Activated gamma-delta T cell treated with Interleukin-2 at 50 U/mL for 16 hours (primary cell): ENCODE data around the gene ZNF592.
A peak's percentile ranks its signal among the peaks of the same experiment; 100 is the strongest.
"Not testable (repeated sequence)": the region's sequence is repeated elsewhere in the genome, so short reads cannot be mapped to it uniquely, and the experiment has no call there.

Source experiments
- DNase-seq: peaks from one replicate; pipeline ENCODE4 v3.0.0-alpha.2; 2020

Gene ZNF592, protein sequence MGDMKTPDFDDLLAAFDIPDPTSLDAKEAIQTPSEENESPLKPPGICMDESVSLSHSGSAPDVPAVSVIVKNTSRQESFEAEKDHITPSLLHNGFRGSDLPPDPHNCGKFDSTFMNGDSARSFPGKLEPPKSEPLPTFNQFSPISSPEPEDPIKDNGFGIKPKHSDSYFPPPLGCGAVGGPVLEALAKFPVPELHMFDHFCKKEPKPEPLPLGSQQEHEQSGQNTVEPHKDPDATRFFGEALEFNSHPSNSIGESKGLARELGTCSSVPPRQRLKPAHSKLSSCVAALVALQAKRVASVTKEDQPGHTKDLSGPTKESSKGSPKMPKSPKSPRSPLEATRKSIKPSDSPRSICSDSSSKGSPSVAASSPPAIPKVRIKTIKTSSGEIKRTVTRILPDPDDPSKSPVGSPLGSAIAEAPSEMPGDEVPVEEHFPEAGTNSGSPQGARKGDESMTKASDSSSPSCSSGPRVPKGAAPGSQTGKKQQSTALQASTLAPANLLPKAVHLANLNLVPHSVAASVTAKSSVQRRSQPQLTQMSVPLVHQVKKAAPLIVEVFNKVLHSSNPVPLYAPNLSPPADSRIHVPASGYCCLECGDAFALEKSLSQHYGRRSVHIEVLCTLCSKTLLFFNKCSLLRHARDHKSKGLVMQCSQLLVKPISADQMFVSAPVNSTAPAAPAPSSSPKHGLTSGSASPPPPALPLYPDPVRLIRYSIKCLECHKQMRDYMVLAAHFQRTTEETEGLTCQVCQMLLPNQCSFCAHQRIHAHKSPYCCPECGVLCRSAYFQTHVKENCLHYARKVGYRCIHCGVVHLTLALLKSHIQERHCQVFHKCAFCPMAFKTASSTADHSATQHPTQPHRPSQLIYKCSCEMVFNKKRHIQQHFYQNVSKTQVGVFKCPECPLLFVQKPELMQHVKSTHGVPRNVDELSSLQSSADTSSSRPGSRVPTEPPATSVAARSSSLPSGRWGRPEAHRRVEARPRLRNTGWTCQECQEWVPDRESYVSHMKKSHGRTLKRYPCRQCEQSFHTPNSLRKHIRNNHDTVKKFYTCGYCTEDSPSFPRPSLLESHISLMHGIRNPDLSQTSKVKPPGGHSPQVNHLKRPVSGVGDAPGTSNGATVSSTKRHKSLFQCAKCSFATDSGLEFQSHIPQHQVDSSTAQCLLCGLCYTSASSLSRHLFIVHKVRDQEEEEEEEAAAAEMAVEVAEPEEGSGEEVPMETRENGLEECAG (N-terminal part only)

DNA sequence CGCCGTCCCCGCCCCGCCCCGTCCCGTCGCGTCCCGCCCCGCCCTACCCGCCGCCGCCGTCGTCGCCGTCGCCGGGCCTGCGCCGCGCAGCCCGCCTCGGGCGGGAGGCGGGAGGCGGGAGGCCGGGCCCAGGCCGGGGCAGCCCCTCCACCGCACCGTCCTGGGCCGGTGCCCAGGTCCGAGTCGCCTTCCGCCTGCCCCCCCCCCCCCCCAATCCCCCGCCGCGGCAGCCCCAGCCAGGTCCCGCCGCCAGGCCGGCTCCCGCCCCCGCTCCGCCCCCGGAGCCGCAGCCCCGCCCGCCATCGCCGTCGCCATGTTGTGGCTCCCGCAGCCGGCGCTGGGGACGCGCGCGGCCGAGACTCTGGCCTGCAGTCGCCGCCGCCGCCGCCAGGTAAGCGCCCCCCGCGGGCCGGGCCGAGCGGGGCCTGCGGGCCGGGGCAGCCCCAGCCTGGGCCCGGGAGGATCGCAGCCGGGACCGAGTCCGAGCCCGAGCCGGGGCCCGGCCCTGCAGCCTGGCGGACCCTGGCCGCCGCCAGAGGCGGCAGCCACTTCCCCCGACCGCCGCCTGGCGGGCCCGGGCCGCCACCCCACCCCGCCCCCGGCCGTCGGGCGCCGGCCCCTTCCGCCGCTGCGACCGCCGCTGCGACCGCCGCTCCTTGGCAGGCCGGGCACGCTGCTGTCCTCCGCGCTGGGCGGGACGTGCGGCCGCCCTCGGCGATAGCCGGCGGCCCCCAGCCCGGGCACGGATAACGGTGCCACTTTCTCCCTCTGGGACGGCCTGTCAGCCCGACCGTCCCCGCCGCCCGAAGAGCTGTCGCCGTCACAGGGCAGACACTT lies at the start of gene ZNF592:
Gene ZNF592, plus strand, starts transcription at position 319 of the 837 bp plus-strand sequence. CDS start 34,084 bp downstream, outside the sequence.
- DNase-seq, result peak; percentile 79

DNA sequence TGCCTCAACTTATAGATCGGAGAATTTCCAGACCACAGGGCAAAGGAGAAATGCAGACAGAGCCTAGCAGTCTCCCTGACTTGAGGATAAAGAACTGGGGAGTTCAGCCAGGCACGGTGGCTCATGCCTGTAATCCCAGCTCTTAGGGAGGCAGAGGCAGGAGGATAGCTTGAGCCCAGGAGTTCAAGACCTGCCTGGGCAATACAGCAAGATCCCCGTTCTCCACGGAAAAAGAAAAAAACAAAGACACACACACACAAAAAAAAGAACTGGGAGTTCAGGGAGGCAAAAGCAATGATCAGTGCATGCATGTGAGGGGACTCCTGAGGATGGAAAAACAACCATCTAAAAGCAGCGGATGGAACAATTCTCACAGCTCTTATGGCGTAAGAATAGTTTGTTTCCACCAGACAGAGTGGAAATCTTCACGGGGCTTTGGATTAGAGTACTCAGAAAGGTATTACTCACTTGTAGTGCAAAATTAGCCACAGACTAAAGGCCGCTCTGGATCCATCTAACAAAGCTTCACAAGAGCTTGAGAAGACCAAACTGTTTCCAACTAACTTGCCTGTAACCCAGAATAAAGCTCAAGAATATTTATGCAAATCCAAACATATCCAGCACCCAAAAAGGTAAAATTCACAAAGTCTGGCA lies 48.7 kb upstream of the ZNF592 start:
- no peak for DNase-seq

DNA sequence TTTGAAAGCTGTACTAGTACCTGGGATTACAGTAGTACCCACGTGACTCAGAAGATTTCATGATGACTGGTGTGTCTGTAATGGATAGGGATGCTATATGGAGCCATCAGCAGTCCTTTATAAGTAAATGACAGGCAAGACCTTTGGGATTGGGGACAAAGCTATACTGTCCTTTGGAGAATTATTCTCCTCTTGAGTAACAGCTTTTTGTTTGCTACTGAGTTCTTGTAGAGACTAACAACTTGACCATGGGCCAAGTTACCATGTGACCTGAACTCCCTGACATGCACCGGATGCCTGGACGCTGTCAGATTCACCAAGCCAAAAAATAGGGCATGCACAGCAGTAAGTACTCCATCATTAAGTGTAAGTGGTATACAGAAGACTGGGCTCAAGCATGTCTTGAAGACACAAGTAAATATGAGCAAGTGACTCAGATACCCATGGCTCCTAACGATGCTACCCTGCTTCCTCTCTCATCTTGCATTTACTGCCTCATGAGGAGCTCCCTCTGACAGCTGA lies 45.4 kb upstream of the ZNF592 start:
- DNase-seq, result no peak

DNA sequence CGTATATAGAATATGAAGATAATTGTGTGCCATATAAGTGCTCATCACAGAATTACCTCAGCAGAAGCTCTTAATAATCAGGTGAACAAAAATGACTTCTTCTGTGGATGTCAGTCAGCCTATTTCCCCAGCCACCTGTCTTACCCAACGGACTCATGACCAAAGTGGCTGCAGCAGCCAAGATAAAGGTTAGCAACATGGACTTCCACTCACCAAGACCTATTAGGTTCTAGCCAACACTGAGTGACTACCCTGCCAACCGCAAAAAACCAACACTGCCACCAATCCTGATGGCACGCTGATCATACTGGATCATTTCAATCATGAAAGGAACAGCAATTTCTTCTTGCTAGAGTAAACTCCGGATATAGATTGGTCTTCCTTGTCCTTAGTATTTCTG lies 44.6 kb upstream of the ZNF592 start:
- no peak for DNase-seq

DNA sequence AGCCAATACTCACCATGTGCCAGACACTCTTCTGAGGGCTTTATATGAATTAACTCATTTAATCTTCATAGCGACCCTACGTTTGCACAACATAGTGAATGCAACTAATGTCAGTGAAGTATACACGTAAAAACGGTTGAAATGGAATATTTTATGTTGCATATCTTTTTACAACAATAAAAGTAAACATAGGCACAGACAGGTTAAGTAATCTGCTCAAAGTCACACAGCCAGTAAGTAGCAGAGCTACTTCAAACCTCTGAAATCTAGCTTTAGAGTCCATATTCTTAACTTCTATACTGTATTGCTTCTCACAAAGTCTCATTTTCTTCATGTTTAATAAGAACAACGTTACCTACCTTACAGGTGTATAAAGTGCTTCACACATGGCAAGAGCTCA lies 34.0 kb upstream of the ZNF592 start:
- DNase-seq, result no peak

DNA sequence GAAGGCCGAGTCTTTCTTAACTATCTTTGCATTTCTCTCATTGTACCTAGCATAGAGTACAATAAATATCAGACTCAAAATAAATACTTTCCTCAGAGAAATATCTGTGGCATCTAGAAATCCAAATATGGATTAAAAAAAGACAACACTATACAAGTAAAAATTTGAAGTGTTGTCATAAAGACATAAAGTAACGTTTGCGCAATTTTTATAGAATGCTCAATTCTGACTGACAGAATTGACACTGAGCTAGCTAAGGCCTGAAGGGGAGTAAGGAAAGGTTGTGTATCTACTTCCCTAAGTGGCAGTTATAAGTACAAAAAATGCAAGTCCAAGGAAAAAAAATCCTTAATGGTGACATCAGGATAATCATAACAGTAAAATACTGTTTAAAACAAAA lies 33.6 kb upstream of the ZNF592 start:
- DNase-seq, result no peak

DNA sequence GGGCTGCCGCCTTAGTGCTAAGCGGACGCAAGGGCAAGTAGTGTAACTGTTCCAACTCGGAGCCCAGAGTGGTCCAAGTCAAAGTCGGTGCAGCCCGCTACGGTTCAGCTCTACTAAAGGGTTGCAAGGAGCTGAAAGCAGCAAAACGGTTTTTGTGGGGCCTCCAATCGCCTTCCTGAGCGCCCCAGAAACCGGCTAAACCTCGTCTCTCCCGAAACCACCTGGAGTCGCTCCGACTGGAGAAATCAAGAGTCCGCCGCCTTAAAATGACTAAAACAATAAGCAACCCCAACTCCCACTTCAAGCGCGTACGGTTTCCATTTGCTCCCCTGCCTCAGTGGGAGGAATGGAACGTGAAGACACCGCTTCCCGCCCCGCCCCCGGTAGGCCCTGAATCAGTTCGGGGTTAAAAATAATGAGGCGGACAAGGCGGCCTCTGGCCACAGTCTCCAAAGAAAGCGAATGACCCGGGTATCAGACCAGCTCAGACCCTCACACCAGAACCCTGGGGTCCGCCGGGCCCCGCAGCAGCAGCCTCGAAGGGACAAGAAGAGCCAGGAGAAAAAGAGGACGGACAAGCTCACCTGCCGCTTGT lies 32.9 kb upstream of the ZNF592 start:
- DNase-seq, result peak; percentile 8

DNA sequence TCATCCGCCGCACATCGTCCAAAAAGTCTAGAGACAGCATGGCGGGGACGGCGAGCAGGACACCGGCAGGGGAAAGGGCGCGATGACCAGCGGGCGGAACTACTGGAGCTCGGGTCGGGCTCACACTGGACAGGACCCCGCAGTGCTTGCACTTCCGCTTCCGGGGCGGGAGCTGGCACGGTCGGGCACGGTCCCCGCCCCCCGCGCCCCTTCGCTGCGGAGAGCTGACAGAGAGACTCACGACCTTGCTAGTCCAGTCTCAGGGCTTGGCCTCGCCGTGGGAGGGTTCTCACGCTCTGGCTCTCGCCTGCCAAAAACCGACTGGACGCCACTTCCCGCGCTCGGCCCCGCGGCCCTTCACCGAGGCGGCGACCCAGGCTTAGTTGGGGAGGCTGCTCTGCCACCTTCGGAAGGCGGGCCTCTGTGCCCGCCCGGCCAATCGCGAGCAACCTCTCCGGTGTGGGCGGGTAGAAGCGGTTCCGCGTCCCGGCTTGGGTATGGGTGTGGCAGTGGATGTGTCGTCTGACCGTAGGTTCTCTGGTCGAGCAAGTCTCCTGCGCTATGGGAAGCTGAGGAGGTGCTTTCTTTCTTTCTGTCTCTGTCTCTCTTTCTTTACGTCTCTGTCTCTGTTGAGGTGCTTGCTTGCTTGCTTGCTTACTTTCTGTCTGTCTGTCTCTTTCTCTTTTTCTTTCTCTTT lies 32.2 kb upstream of the ZNF592 start, which contains the start of gene SEC11A:
Gene SEC11A, minus strand, starts transcription at position 104 of the 697 bp plus-strand sequence. Its CDS starts 64 bp downstream, at position 40.
- peak; percentile 89 for DNase-seq

DNA sequence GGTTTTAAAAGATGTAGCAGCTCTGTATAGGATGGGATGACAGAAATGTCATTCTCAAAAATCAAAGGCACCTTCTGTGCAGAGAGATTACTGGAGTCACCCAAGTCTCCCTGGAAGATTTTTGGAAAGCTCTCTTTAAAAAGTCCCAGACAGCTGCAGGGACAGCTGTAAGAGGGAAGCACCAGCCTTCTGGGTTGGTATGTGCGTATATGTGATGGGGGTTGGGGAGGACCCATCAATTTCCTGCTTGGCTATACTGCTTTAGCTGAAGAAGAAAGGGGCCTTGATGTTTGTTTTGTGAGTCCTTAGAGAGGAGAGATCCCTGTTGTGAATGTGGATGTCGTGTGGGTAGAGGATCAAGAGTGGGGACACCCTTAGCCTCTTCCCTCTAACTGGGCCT lies 27.0 kb upstream of the ZNF592 start:
- no peak for DNase-seq

DNA sequence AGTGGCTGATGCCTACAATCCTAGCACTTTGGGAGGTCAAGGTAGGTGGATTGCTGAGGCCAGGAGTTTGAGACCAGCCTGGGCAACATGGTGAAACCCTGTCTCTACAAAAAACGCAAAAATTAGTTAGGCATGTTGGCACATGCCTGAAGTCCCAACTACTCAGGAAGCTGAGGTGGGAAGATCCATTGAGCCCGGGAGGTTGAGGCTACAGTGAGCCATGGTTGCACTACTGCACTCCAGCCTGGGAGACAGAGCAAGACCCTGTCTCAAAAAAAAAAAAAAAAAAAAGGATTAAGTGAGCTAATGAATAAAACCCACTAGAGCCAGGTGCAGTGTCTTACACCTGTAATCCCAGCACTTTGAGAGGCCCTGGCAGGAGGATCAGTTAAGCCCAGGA lies 25.8 kb upstream of the ZNF592 start:
- no peak for DNase-seq

DNA sequence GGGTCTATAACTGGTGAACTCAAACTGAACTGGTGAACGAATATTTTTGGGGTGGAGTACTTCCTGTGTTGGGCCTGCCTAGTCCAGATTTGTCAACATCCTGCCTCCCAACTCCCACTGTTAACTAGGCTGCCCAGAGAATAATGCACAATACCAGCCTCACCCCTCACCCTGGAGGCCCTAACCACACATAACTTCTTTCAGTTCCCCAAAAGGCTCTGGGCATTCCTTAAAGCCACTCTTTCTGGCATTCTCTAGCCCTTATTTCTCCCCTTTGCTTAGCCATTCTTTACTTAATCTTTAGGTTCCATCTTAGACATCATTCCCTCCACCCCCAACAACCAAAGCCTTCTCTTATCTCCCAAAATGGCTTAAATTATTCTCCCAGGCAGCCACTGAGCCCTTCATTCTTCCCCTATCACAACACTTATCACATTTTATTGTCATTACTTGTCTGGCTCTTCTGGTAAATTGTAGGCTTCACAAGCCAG lies 23.3 kb upstream of the ZNF592 start:
- DNase-seq, result peak; percentile 18

DNA sequence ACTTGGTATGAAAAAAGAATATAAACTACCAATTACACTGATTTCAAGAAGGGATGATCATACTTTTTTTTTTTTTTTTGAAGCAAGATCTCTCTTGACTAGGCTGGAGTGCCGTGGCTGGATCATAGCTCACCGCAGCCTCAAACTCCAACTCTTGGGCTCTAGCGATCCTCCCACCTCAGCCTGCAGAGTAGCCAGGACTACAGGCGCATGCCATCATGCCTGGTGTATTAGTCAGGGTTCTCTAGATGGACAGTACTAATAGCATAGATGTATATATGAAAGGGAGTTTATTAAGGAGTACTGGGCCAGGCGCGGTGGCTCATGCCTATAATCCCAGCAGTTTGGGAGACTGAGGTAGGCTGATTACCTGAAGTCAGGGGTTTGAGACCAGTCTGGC lies 21.0 kb upstream of the ZNF592 start:
- DNase-seq, result no peak

DNA sequence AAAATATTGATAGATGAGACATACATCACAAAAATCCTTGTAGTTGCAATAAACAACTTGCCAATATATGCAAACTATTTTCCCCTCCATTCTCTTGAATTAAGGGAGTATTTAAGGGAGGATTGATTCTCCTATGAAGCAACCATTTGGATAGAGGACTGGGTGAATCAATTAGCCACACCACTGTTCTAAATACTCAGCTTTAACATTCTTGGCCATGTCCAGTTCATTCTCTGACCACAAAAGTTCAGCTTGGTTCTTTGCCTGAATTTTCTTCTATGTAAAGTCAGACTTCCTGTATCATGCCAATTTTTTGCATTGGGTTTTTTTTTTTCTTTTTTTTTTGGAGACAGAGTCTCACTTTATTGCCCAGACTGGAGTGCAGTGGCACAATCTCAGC lies 16.6 kb upstream of the ZNF592 start:
- DNase-seq, result no peak

DNA sequence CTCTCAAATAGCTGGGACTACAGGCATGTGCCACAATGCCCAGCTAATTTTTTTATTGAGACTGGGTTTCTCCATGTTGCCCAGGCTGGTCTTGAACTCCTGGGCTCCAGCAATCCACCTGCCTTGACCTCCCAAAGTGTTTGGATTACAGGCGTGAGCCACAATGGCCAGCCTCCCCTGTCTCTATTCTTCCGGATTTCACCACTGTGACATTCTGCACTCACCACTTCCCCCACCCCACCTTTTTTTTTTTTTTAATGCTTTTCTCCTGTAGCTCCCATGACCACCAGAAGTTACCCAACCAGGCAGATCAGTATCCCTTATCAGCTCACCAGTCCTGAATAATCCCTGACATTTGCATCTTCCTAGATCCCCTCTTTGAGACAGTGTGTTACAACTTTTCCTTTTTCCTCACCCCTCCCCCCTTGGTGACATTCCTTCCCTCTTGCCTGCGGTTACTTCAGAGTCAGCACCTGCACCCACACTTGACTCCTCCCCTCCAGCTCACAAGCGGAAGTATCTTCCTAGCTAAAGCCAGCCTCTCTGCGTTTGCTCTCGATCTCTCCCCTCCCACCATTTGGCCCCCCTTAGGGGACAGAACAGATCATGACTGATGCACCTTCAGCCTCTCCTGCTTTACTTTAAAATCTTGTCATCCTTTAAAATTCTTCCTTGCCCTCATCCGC lies 13.5 kb upstream of the ZNF592 start:
- peak; percentile 65 for DNase-seq

DNA sequence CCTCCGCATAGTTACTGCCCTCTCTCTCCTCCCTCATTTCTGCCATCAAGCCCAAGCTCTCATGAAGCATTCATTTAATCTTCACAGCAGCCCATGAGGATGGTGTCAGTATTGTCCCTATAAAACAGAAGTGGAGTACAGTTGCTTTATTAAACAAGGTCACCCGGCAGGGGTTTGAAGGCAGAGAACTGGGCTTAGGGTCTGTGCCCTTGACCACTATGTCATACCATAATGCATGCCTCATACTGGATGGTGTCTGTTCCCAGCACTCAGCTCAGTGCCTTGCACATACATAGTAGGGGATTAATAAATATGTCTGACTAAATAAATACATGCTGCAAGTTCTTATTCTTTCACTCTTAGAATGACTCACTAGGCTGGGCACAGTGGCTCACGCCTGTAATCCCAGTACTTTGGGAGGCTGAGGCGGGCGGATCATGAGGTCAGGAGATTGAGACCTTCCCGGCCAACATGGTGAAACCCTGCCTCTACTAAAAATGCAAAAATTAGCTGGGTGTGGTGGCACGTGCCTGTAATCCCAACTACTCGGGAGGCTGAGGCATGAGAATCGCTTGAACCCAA lies 12.8 kb upstream of the ZNF592 start:
- not testable (repeated sequence) for DNase-seq

DNA sequence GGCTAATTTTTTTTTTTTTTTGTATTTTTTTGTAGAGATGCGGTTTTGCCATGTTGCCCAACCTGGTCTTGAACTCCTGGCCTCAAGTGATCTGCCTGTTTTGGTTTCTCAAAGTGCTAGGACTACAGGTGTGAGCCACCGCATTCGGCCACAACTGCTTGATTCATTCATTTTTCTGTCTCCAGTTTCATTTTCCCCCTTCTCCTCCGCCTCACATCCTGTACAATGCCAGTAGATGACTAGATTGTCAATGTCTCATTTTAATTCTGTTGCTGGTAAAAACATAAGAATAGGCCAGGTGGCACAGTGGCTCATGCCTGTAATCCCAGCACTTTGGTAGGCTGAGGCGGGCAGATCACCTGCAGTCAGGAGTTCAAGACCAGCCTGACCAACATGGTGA lies 12.0 kb upstream of the ZNF592 start:
- DNase-seq, result peak; percentile 53

DNA sequence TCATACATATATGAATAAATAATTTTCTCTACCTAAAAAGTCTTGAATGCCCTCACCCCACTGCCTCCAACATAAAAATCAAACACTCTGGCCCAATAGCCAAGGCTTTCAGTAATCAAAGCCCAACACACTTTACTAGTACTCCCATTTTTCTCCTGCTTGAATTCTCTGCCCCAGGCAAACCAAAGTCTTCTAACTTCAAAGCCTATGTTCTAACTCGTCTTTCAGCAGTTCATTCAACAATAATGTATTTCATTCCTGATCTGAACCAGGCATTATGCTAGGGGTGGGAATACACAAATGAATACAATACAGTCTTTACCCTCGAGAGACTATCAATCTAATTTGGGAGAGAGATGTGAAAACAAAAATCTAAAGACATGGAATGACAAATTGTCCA lies 11.4 kb upstream of the ZNF592 start:
- no peak for DNase-seq

DNA sequence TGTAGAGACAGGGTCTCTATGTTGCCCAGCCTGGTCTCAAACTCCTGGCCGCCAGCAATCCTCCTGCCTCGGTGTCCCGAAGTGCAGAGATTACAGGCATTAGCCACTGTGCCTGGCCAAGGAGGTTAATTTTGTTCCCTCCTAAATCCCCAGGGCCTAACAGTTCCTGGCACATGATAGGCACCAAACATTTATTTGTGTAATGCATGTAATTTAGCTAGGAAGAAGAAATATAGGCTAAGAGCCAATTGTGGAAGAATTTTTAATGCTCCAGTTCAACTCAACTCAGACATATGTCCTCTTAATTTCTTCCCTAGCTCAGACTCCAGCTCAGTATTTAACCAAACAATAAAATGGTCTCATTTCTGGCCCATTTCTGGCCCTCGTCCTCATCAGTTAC lies 7.7 kb upstream of the ZNF592 start:
- no peak for DNase-seq

DNA sequence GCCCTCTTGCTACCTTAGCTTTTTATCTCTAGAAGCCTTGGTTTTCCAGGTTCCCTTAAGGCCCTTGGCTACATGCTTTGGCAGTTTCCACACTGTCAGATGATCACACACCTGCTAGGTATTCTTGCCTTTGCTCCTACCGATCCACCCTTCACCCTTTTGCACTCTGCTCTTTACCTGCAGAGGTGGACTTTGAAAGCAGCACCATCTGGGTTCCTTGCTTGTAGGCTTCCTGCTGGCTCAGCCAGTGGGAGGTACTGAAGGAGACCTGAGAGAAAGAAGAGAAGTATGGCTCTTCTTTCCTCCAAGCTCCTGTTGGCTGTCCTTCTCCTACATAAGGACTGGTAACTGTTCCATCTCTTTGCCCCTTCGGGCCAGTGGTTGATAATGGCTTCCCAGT lies 7.3 kb upstream of the ZNF592 start:
- no peak for DNase-seq
